GM19468 (cell line): ENCODE measurements around the gene NTPCR.
A peak's percentile ranks its signal among the peaks of the same experiment; 100 is the strongest.
"Not testable (repeated sequence)": the region's sequence is repeated elsewhere in the genome, so short reads cannot be mapped to it uniquely, and the experiment has no call there.

Experiments
- ATAC-seq: cut with Tn5 transposase; IDR thresholded peaks from one replicate; pipeline ENCODE4 v1.9.1; 2021; ENCODE audit warnings: mild to moderate bottlenecking, moderate library complexity, moderate number of reproducible peaks; ENCODE audit not compliant: unreplicated experiment; ENCODE audit errors: extremely low read depth

Gene NTPCR

GRCh38 chr1:232950197-232951176 is at the start of gene NTPCR:
NTPCR (plus strand) TSS chr1:232950611; CDS start chr1:232950711, 100 bp downstream.
- ATAC-seq, result peak; percentile 73

- no peak for ATAC-seq
Measured at GRCh38 chr1:232900818-232901217, 49.6 kb upstream of the NTPCR start.

- ATAC-seq, result no peak
Measured at GRCh38 chr1:232901255-232901654, 49.2 kb upstream of the NTPCR start.

- ATAC-seq, result no peak
Measured at GRCh38 chr1:232902774-232903350, 47.5 kb upstream of the NTPCR start.

GRCh38 chr1:232904131-232904530 is 46.3 kb upstream of the NTPCR start:
- no peak for ATAC-seq

GRCh38 chr1:232904566-232904965 is 45.8 kb upstream of the NTPCR start:
- ATAC-seq, result no peak

GRCh38 chr1:232905331-232906034 is 44.9 kb upstream of the NTPCR start:
- no peak for ATAC-seq

- ATAC-seq, result no peak
Measured at GRCh38 chr1:232906441-232906840, 44.0 kb upstream of the NTPCR start.

- ATAC-seq, result no peak
Measured at GRCh38 chr1:232908831-232909230, 41.6 kb upstream of the NTPCR start.

GRCh38 chr1:232909752-232910151 is 40.7 kb upstream of the NTPCR start:
- no peak for ATAC-seq

GRCh38 chr1:232911027-232911599 is 39.3 kb upstream of the NTPCR start:
- no peak for ATAC-seq

- no peak for ATAC-seq
Measured at GRCh38 chr1:232912845-232913580, 37.4 kb upstream of the NTPCR start.

- ATAC-seq, result not testable (repeated sequence)
Measured at GRCh38 chr1:232914271-232914670, 36.1 kb upstream of the NTPCR start.

- ATAC-seq, result no peak
Measured at GRCh38 chr1:232915212-232915611, 35.2 kb upstream of the NTPCR start.

GRCh38 chr1:232917053-232917452 is 33.4 kb upstream of the NTPCR start:
- ATAC-seq, result no peak

- ATAC-seq, result no peak
Measured at GRCh38 chr1:232921381-232921780, 29.0 kb upstream of the NTPCR start.

- no peak for ATAC-seq
Measured at GRCh38 chr1:232922485-232922884, 27.9 kb upstream of the NTPCR start.

- ATAC-seq, result no peak
Measured at GRCh38 chr1:232923739-232924386, 26.5 kb upstream of the NTPCR start.

- no peak for ATAC-seq
Measured at GRCh38 chr1:232924874-232925273, 25.5 kb upstream of the NTPCR start.
